MM.1S (cell line): ENCODE data around the gene ARL17B.
A peak's percentile ranks its signal among the peaks of the same experiment; 100 is the strongest.
"Not testable (repeated sequence)": the region's sequence is repeated elsewhere in the genome, so short reads cannot be mapped to it uniquely, and the experiment has no call there.

ENCODE experiments used
- DNase-seq: peaks from one replicate; pipeline ENCODE4 v3.0.0-alpha.2; 2015
- H2AFZ ChIP-seq: fragments of 300-600 bp; sonication (generic); 2 replicates; pipeline ENCODE4 v1.6.0; 2016; ENCODE audit warnings: antibody characterized with exemption, low read length
- H3F3A ChIP-seq: fragments of 300-600 bp; sonication (generic); 2 replicates; pipeline ENCODE4 v1.6.1; 2016; ENCODE audit warnings: mild to moderate bottlenecking, antibody characterized with exemption, low read length, moderate library complexity, mixed read lengths; ENCODE audit not compliant: insufficient read depth
- H3K27ac ChIP-seq: fragments of 300-600 bp; sonication (generic); 2 replicates; pipeline ENCODE4 v1.5.1; 2016; ENCODE audit warnings: mild to moderate bottlenecking, low read length
- H3K27me3 ChIP-seq: fragments of 300-600 bp; sonication (generic); replicated peaks from 2 replicates; pipeline ENCODE4 v1.6.0; 2016; ENCODE audit warnings: low read length; ENCODE audit not compliant: insufficient read depth
- H3K36me3 ChIP-seq: fragments of 300-600 bp; sonication (generic); replicated peaks from 2 replicates; pipeline ENCODE4 v1.6.1; 2016; ENCODE audit warnings: mild to moderate bottlenecking, low read length, mixed read lengths; ENCODE audit not compliant: insufficient read depth
- H3K4me1 ChIP-seq: fragments of 300-600 bp; sonication (generic); 2 replicates; pipeline ENCODE4 v1.6.1; 2016; ENCODE audit warnings: low read length, mixed read lengths
- H3K4me2 ChIP-seq: fragments of 300-600 bp; sonication (generic); 2 replicates; pipeline ENCODE4 v1.6.0; 2016; ENCODE audit warnings: low read depth, low read length
- H3K4me3 ChIP-seq: fragments of 300-600 bp; sonication (generic); 2 replicates; pipeline ENCODE4 v1.5.1; 2016; ENCODE audit warnings: low read length, mixed read lengths
- H3K79me2 ChIP-seq: fragments of 300-600 bp; sonication (generic); 2 replicates; pipeline ENCODE4 v1.6.1; 2016; ENCODE audit warnings: mixed run types, low read length, mixed read lengths
- H3K9ac ChIP-seq: fragments of 300-600 bp; sonication (generic); 2 replicates; pipeline ENCODE4 v1.6.1; 2016; ENCODE audit warnings: low read length, mixed read lengths
- H3K9me2 ChIP-seq: fragments of 300-600 bp; sonication (generic); replicated peaks from 2 replicates; pipeline ENCODE4 v1.6.1; 2016; ENCODE audit warnings: mild to moderate bottlenecking, low read length, mixed read lengths; ENCODE audit not compliant: insufficient read depth
- H3K9me3 ChIP-seq: fragments of 300-600 bp; sonication (generic); replicated peaks from 2 replicates; pipeline ENCODE4 v1.6.1; 2016; ENCODE audit warnings: mild to moderate bottlenecking, low read length, mixed read lengths; ENCODE audit not compliant: insufficient read depth
- H4K20me1 ChIP-seq: fragments of 300-600 bp; sonication (generic); 2 replicates; pipeline ENCODE4 v1.6.1; 2016; ENCODE audit warnings: mild to moderate bottlenecking, low read length, moderate library complexity, mixed read lengths; ENCODE audit not compliant: insufficient read depth
- CTCF ChIP-seq: fragments of 300-600 bp; sonication (generic); IDR thresholded peaks from 2 replicates; pipeline ENCODE4 v1.5.1; 2016; ENCODE audit warnings: antibody characterized with exemption, low read length, mixed read lengths

Gene ARL17B

GRCh38 chr17:46253722-46254121 is 107.8 kb downstream of the ARL17B start:
- not testable (repeated sequence) for H3K9me3 ChIP-seq, H2AFZ ChIP-seq, H3K27ac ChIP-seq, H3K4me1 ChIP-seq, H4K20me1 ChIP-seq, H3F3A ChIP-seq, H3K9ac ChIP-seq, H3K36me3 ChIP-seq, H3K79me2 ChIP-seq, H3K27me3 ChIP-seq, H3K4me3 ChIP-seq, H3K9me2 ChIP-seq, H3K4me2 ChIP-seq
- peak; percentile 62 for DNase-seq
- TF ChIP-seq CTCF = peak; percentile 52

- not testable (repeated sequence) for DNase-seq, H3K4me2 ChIP-seq, H3K4me3 ChIP-seq, H3K9ac ChIP-seq, H3K9me2 ChIP-seq, H3K79me2 ChIP-seq, H3K27ac ChIP-seq, H3F3A ChIP-seq, H3K27me3 ChIP-seq, H3K9me3 ChIP-seq, H3K36me3 ChIP-seq, H4K20me1 ChIP-seq, H3K4me1 ChIP-seq, H2AFZ ChIP-seq
Observed at GRCh38 chr17:46252804-46253203, 108.8 kb downstream of the ARL17B start.

GRCh38 chr17:46249153-46249552 is 112.4 kb downstream of the ARL17B start:
- H4K20me1 ChIP-seq, H3K36me3 ChIP-seq, H3K9me2 ChIP-seq, H3K4me3 ChIP-seq, H3K9me3 ChIP-seq, H3K4me1 ChIP-seq, H3K9ac ChIP-seq, DNase-seq, H3K27ac ChIP-seq, H3K27me3 ChIP-seq, H3K79me2 ChIP-seq, H3F3A ChIP-seq, H2AFZ ChIP-seq, H3K4me2 ChIP-seq: not testable (repeated sequence)

- not testable (repeated sequence) for H4K20me1 ChIP-seq, H3K27ac ChIP-seq, DNase-seq, H3K27me3 ChIP-seq, H3K36me3 ChIP-seq, H3K4me2 ChIP-seq, H3K9ac ChIP-seq, H3K4me1 ChIP-seq, H3K4me3 ChIP-seq, H3K9me3 ChIP-seq, H3K9me2 ChIP-seq, H3K79me2 ChIP-seq, H3F3A ChIP-seq, H2AFZ ChIP-seq
Observed at GRCh38 chr17:46244949-46245768, 116.4 kb downstream of the ARL17B start.

- not testable (repeated sequence) for H4K20me1 ChIP-seq, H3K79me2 ChIP-seq, H3K9me2 ChIP-seq, DNase-seq, H3K4me1 ChIP-seq, H3K9ac ChIP-seq, H2AFZ ChIP-seq, H3K27me3 ChIP-seq, H3F3A ChIP-seq, H3K4me2 ChIP-seq, H3K27ac ChIP-seq, H3K9me3 ChIP-seq, H3K4me3 ChIP-seq, H3K36me3 ChIP-seq
Observed at GRCh38 chr17:46244339-46244913, 117.1 kb downstream of the ARL17B start.

GRCh38 chr17:46243928-46244327 is 117.6 kb downstream of the ARL17B start:
- H3K27ac ChIP-seq, H2AFZ ChIP-seq, H3F3A ChIP-seq, H3K4me1 ChIP-seq, H4K20me1 ChIP-seq, H3K27me3 ChIP-seq, H3K79me2 ChIP-seq, H3K4me3 ChIP-seq, DNase-seq, H3K4me2 ChIP-seq, H3K9me3 ChIP-seq, H3K9me2 ChIP-seq, H3K9ac ChIP-seq, H3K36me3 ChIP-seq: not testable (repeated sequence)

GRCh38 chr17:46243505-46243904 is 118.1 kb downstream of the ARL17B start:
- not testable (repeated sequence) for H3K9me3 ChIP-seq, H3K4me3 ChIP-seq, H3K27ac ChIP-seq, H3K79me2 ChIP-seq, H3K4me2 ChIP-seq, H2AFZ ChIP-seq, H3K27me3 ChIP-seq, H4K20me1 ChIP-seq, H3K9ac ChIP-seq, H3F3A ChIP-seq, H3K4me1 ChIP-seq, H3K9me2 ChIP-seq, H3K36me3 ChIP-seq, DNase-seq
